GM23248 (cell line): ENCODE measurements around the gene SLC6A18. TPM values are rescaled to one million over a fixed set of nuclear protein-coding genes. Genes with fewer than 3 reads are reported as not detected.

Source experiments
- DNase-seq: peaks from one replicate; pipeline ENCODE4 v3.0.0-alpha.2; 2015
- H2AFZ ChIP-seq: fragments of 200-600 bp; sonication (generic); 2 replicates; pipeline ENCODE4 v1.6.1; 2016; ENCODE audit warnings: antibody characterized with exemption
- H3F3A ChIP-seq: fragments of 200-600 bp; sonication (generic); 2 replicates; pipeline ENCODE4 v1.6.1; 2016; ENCODE audit warnings: mild to moderate bottlenecking, antibody characterized with exemption, mixed run types; ENCODE audit not compliant: insufficient read depth
- H3K27ac ChIP-seq: fragments of 200-600 bp; sonication (generic); 2 replicates; pipeline ENCODE4 v1.5.1; 2016; ENCODE audit warnings: mild to moderate bottlenecking
- H3K27me3 ChIP-seq: fragments of 200-600 bp; sonication (generic); replicated peaks from 2 replicates; pipeline ENCODE4 v1.6.1; 2016; ENCODE audit warnings: mild to moderate bottlenecking; ENCODE audit not compliant: insufficient read depth
- H3K36me3 ChIP-seq: fragments of 200-600 bp; sonication (generic); 2 replicates; pipeline ENCODE4 v1.6.1; 2016; ENCODE audit warnings: low read depth, mild to moderate bottlenecking
- H3K4me1 ChIP-seq: fragments of 200-600 bp; sonication (generic); 2 replicates; pipeline ENCODE4 v1.6.1; 2016; ENCODE audit warnings: mild to moderate bottlenecking; ENCODE audit not compliant: insufficient read depth
- H3K4me2 ChIP-seq: fragments of 200-600 bp; sonication (generic); one replicate; pipeline ENCODE4 v1.6.1; 2016; ENCODE audit warnings: mild to moderate bottlenecking; ENCODE audit not compliant: unreplicated experiment
- H3K4me3 ChIP-seq: fragments of 200-600 bp; sonication (generic); 2 replicates; pipeline ENCODE4 v1.5.1; 2016; ENCODE audit warnings: mild to moderate bottlenecking
- H3K79me2 ChIP-seq: fragments of 200-600 bp; sonication (generic); 2 replicates; pipeline ENCODE4 v1.6.1; 2016; ENCODE audit warnings: mild to moderate bottlenecking; ENCODE audit not compliant: insufficient read depth
- H3K9ac ChIP-seq: fragments of 200-600 bp; sonication (generic); 2 replicates; pipeline ENCODE4 v1.6.1; 2016; ENCODE audit warnings: mild to moderate bottlenecking
- H3K9me2 ChIP-seq: fragments of 200-600 bp; sonication (generic); 2 replicates; pipeline ENCODE4 v1.6.1; 2016; ENCODE audit warnings: mixed run types, mild to moderate bottlenecking, moderate library complexity; ENCODE audit not compliant: insufficient read depth
- H3K9me3 ChIP-seq: fragments of 200-600 bp; sonication (generic); one replicate; pipeline ENCODE4 v1.6.1; 2017; ENCODE audit warnings: low read depth
- H4K20me1 ChIP-seq: fragments of 200-600 bp; sonication (generic); 2 replicates; pipeline ENCODE4 v1.6.0; 2016; ENCODE audit not compliant: insufficient read depth
- EZH2 ChIP-seq: fragments of 200-600 bp; sonication (generic); IDR thresholded peaks from 2 replicates; pipeline ENCODE4 v1.6.1; 2018; ENCODE audit warnings: antibody characterized with exemption, mild to moderate bottlenecking; ENCODE audit not compliant: insufficient read depth, poor library complexity, severe bottlenecking
- EZH2phosphoT487 ChIP-seq: fragments of 200-600 bp; sonication (generic); IDR thresholded peaks from 2 replicates; pipeline ENCODE4 v1.6.1; 2018; ENCODE audit warnings: antibody characterized with exemption, moderate library complexity, mild to moderate bottlenecking, low read depth; ENCODE audit not compliant: insufficient read depth
- WGBS, 2 experiments: methylation state at CpG; one replicate each; pipeline ENCODE4 v1.1.6; 2015 to 2017; ENCODE audit warnings: low lambda C conversion rate in 2 of 2, low coverage in 1 of 2; ENCODE audit errors: missing lambda C conversion rate in 2 of 2; 5-methylcytosine and 5-hydroxymethylcytosine counted together
- in situ Hi-C: fragments of 300-500 bp; cut with MboI; formaldehyde crosslinking; loops from 2 replicates; pipeline ENCODE4 v1.15.0; 2020
- polyA plus RNA-seq: library from polyadenylated mRNA; unstranded; fragments of >200 nt; fragmentation: Nextera tagmentation; extraction: Ambion mirVana; gene quantifications from 2 replicates; pipeline ENCODE4 v1.2.1, GENCODE V29; 2016
- total RNA-seq: library from RNA; depleted of rRNA; stranded (reverse); fragments of >200 nt; shearing (Covaris generic); gene quantifications from 2 replicates; pipeline ENCODE4 v1.2.3, GENCODE V29; 2014

Gene SLC6A18
- total and polyA plus RNA-seq, 2 experiments from 2014 or later: not detected

DNA sequence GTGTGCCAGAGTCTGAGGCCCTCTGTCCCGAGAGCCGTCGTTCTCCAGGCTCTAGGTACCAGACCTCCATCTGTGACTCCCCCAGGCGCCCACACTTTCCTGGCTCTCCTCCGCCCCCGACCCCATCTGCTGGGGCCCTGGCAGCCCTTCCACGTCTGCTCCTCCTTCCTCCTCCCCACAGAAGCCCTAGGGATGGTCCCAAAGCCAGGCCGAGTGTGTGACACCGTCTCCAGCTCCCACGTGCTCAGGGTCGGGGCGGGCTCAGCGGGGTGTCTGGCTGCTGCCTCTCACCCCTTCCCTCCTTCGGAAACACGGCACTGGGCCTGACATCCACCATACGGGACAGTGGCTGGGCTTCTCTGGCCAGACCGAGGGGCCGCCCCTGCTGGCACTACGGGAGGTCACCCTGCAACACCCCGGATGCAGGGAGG, 44.3 kb upstream of the SLC6A18 start:
- H3K27ac ChIP-seq: no peak overlapping the region
- no peaks in the 10 kb centered on the region for H3K4me1 ChIP-seq
- in situ Hi-C loops: no loop called here
- H3K9me3 ChIP-seq: no peaks in the 10 kb centered on the region
- H3K9me2 ChIP-seq: no peaks in the 10 kb centered on the region
- no peak overlapping the region for H3K4me2 ChIP-seq
- no peak overlapping the region for H3K4me3 ChIP-seq
- no peaks in the 10 kb centered on the region for H3F3A ChIP-seq
- H2AFZ ChIP-seq: no peak overlapping the region
- peaks cover 6% of the 10 kb centered on the region for H3K27me3 ChIP-seq
- H3K79me2 ChIP-seq: no peaks in the 10 kb centered on the region
- WGBS, 2 experiments: 39 to 46% methylated on average over 17 to 20 of the region's 20 CpGs
- H3K36me3 ChIP-seq: no peaks in the 10 kb centered on the region
- no peak for DNase-seq
- no peaks in the 10 kb centered on the region for H4K20me1 ChIP-seq
- no peak overlapping the region for H3K9ac ChIP-seq
- TF ChIP-seq EZH2phosphoT487 (no peak), EZH2 (no peak)

DNA sequence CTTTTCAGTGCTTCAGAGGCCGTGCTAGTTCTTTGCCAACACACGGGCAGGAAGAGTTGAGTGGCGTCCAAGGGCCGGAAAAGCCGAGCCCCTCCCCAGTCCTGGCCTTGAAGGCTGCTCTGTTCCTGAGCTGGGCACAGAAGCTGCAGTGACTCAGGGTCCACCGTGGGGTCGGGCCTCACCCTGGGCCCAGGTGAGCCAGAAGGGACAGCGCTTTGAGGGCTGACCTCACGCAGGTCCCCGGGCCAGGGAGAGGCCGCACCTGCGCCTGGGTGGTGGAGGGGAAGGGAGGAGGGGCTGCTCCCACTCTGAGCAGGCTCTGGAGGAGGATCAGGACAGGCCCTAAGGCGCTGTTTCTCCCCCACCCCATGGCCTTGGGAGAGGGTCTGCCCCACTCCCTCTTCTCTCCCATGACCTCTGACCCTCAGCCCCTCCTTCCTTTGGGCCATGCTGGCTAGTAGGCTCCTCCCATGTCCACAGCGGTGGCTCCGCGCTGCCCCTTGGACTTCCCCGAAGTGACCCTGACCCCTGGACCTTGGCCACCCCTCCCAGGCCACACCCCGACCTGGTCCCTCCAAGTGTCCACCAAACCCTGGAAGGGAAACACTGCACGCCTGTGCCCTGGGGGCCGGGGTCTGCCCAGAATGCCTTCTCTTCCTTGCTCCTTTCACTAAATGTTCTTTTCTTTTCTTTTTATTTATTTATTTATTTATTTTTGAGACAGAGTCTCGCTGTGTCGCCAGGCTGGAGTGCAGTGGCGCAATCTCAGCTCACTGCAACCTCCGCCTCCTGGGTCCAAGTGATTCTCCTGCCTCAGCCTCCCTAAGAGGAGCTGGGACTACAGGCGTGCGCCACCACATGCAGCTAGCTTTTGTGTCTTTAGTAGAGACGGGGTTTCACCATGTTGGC, 43.5 kb upstream of the SLC6A18 start:
- no peaks in the 10 kb centered on the region for H3K36me3 ChIP-seq
- no peak overlapping the region for H2AFZ ChIP-seq
- H3K4me1 ChIP-seq: no peaks in the 10 kb centered on the region
- no peak for DNase-seq
- TF ChIP-seq EZH2 (no peak), EZH2phosphoT487 (no peak)
- peaks cover 6% of the 10 kb centered on the region for H3K27me3 ChIP-seq
- H3F3A ChIP-seq: no peaks in the 10 kb centered on the region
- no peak overlapping the region for H3K4me2 ChIP-seq
- H3K9ac ChIP-seq: no peak overlapping the region
- no peak overlapping the region for H3K27ac ChIP-seq
- H3K79me2 ChIP-seq: no peaks in the 10 kb centered on the region
- H3K4me3 ChIP-seq: no peak overlapping the region
- in situ Hi-C loops: no loop called here
- H3K9me3 ChIP-seq: no peaks in the 10 kb centered on the region
- H3K9me2 ChIP-seq: no peaks in the 10 kb centered on the region
- WGBS, 2 experiments: 48 to 50% methylated on average over 26 to 27 of the region's 27 CpGs
- no peaks in the 10 kb centered on the region for H4K20me1 ChIP-seq

DNA sequence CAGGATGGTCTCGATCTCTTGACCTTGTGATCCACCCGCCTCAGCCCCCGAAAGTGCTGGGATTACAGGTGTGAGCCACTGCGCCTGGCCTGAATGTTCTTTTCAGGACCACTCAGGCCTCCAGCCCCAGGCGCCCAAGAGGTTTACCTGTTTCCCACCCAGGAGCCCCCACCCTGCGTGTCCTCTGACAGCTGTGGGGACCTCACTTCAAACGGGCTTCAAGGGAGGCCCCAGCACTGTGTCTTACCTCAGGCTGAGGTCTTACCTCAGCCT, 42.9 kb upstream of the SLC6A18 start:
- no peaks in the 10 kb centered on the region for H3F3A ChIP-seq
- no peak for DNase-seq
- no peaks in the 10 kb centered on the region for H3K79me2 ChIP-seq
- no peak overlapping the region for H3K9ac ChIP-seq
- H3K4me2 ChIP-seq: no peak overlapping the region
- H3K4me1 ChIP-seq: no peaks in the 10 kb centered on the region
- no peaks in the 10 kb centered on the region for H3K36me3 ChIP-seq
- H2AFZ ChIP-seq: no peak overlapping the region
- in situ Hi-C loops: no loop called here
- TF ChIP-seq EZH2phosphoT487 (no peak), EZH2 (no peak)
- no peaks in the 10 kb centered on the region for H4K20me1 ChIP-seq
- H3K9me3 ChIP-seq: no peaks in the 10 kb centered on the region
- no peak overlapping the region for H3K27ac ChIP-seq
- 66 to 70% methylated on average over 5 to 7 of the region's 7 CpGs for WGBS, 2 experiments
- no peak overlapping the region for H3K4me3 ChIP-seq
- no peaks in the 10 kb centered on the region for H3K9me2 ChIP-seq
- H3K27me3 ChIP-seq: peaks cover 6% of the 10 kb centered on the region

DNA sequence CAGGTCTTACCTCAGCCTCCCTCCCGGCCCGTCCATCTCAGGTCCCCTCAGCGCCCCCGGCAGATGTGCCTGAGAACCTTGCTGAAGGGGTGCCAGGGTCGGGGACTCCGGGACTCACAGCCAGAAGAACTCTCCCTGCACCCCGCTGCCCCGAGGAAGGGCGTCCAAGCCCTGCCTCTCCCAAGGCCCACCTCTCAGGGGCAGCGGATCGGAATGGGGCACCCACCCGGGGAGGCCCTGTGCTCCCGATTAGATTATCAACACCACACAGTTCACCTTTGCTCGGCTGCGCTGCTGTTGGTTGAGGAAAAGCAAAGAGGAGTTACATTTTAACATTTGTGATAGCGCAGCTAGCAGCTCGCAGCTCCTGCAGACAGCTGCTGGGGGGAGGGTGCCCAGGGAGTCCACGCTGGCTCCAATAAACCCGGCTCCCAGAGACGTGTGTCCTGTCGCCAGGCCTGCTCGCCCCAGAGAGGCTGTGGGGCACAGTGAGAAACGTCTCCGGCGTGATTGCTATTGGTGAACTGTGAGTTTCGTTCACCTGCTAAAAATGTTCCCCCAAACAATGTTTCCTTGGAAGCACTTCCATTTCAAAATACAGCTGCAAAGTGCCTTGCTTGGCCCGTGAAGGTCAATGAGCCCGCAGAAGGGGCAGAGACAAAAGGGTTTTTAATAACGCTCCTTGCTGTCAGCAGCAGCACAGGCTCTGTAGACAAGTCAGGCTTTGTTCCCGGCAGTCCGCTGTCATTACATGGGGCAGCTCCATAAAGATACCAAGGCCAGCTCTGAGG, 42.4 kb upstream of the SLC6A18 start:
- in situ Hi-C loops: no loop called here
- DNase-seq: no peak
- H3K9me3 ChIP-seq: no peaks in the 10 kb centered on the region
- no peak overlapping the region for H3K4me3 ChIP-seq
- H3K79me2 ChIP-seq: no peaks in the 10 kb centered on the region
- no peak overlapping the region for H3K9ac ChIP-seq
- no peak for TF ChIP-seq EZH2phosphoT487
- TF ChIP-seq EZH2: no peak
- no peak overlapping the region for H3K27ac ChIP-seq
- no peak overlapping the region for H3K4me2 ChIP-seq
- H3K4me1 ChIP-seq: no peaks in the 10 kb centered on the region
- H3K36me3 ChIP-seq: no peaks in the 10 kb centered on the region
- H3K27me3 ChIP-seq: peaks cover 6% of the 10 kb centered on the region
- no peaks in the 10 kb centered on the region for H3F3A ChIP-seq
- H2AFZ ChIP-seq: no peak overlapping the region
- no peaks in the 10 kb centered on the region for H3K9me2 ChIP-seq
- 41 to 45% methylated on average over 31 of the region's 31 CpGs for WGBS, 2 experiments
- H4K20me1 ChIP-seq: no peaks in the 10 kb centered on the region
